GM21825 (cell line): Measurements from ENCODE around the gene PPP1R1B.
"Not testable (repeated sequence)": the region's sequence is repeated elsewhere in the genome, so short reads cannot be mapped to it uniquely, and the experiment has no call there.

Experiments
- ATAC-seq: cut with Tn5 transposase; IDR thresholded peaks from one replicate; pipeline ENCODE4 v1.9.1; 2021; ENCODE audit warnings: mild to moderate bottlenecking, moderate library complexity; ENCODE audit not compliant: unreplicated experiment

PPP1R1B gene

GRCh38 chr17:39626171-39627046 is at the start of gene PPP1R1B:
PPP1R1B (plus strand) TSS chr17:39626952; CDS start chr17:39627393, 441 bp downstream.
- ATAC-seq = no peak

DNA sequence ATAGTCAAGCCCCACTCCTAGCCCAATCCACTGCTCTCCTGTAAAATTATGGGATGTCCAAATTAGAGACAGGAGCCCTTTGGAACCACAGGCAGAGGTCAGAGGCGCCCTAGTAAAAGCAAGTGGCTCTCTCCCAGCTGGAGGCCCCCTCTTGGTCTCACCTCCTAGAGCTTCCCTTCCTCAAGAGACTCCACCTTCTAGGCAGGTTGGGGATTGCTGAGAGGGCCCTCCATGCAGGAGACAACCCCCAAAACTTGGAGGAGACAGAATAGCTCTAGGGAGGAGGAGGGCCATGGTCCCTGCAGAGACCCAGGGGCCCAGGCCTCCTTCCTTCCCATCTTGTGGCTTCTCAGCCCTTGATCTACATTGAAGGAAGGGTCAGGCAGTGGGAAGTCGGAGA is 48.5 kb upstream of the PPP1R1B start:
- no peak for ATAC-seq

DNA sequence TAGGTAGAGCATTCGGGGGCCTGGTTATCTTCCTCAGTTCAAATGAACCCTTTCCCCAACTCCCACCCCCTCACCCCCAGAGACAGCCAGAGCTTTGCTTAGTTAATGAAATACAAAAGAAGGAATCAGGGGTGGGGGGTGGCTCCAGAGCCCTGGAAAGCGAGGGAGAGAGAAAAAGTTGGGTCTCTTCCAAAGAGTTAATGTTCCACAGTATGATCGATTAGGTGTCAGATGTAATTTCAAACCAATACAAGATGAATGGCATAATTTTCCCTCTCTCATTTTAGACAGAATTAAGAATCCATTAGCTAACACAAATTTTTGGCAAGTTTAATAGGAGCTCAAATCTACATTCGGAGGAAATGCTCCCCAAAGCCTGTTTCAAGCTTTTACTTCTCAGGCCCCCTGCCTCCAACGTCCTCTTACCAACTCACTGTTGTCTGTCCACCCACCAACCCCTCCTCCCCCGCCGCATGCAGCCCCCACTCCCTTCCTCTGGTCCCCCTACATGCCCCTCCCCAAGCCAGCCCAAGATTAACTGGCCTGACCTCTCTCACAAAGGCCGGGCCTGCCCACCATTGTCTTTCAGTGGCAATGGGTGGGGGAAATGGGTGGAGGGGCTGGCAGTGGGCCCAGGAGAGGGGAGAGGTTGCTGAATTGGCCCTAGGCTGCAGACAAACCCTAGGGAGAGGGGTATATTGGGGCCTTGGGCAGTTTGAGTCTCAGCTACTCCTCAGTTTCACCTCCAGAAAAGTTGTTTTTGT is 47.3 kb upstream of the PPP1R1B start:
- ATAC-seq = no peak

- ATAC-seq = no peak
These were observed 46.7 kb upstream of the PPP1R1B start for GRCh38 chr17:39580082-39580468.

DNA sequence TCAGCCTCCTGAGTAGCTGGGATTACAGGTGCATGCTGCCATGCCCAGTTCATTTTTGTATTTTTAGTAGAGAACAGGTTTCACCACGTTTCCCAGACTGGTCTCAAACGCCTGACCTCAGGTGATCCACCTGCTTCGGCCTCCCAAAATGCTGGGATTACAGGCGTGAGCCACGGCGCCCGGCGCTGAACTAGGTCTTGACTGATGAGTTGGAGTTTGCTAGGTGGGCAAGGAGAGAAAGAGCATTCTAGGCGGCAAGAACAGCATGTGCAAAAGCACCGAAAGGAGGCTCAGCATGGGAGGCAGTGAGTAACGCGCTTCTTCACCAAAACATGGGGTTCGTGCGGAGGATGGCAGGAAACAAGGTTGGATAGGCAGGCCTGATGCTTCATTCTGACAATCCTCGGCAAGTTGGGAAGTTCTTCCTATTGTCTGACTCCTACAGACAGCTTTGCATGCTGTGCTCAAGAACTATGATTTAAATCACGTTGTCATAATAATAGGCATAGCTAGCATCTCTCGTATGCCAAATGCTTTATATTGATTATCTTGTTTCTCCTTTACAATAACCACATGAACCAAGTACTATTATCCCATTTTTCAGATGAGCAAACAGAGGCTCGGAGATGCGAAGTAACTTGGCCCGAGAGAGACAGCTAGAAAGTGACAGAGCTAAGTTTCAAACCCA is 45.5 kb upstream of the PPP1R1B start:
- ATAC-seq = no peak

DNA sequence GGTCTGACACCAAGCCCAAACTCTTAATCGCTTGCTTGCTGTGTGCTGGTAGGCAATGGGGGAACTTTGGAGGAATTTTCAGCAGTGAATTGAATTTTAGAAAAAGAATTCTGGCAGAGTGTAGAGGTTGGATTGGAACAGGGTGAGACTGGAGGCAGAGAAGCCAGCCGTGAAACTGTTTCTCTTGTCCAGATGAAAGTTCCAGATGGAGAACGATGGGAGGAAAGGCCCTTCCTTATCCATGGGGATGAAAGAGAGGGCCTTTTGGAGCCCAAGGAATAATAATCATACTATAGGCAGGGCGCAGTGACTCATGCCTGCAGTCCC is 45.0 kb upstream of the PPP1R1B start:
- no peak for ATAC-seq

DNA sequence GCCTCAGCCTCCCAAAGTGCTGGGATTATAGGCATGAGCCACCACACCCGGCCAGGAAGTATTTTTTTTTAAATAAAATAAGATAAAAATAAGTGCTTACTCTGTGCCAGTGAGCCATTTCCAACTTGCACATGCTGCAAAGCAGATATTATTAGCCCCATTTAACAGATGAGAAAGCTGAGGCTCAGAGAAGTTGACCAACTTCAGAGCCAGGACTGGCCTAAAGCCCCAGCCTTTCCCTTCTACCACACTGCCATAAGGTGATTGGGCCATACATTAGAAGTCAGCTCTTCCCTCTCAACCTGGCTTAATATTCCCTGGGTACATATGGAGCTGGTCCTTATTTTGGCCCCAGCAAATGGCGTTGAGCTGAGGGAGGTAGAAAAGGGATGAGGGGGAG is 44.1 kb upstream of the PPP1R1B start:
- no peak for ATAC-seq

DNA sequence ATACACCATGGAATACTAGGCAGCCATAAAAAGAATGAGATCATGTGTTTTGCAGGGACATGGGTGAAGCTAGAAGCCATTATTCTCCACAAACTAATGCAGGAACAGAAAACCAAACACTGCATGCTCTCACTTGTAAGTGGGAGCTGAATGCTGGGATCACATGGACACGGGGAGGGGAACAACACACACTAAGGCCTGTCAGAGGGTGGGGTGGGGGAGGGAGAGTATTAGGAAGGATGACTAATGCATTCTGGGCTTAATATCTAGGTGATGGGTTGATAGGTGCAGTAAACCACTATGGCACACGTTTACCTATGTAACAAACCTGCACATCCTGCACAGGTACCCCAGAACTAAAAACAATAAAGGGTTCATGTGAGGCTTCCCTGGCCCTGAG is 36.6 kb upstream of the PPP1R1B start:
- not testable (repeated sequence) for ATAC-seq

DNA sequence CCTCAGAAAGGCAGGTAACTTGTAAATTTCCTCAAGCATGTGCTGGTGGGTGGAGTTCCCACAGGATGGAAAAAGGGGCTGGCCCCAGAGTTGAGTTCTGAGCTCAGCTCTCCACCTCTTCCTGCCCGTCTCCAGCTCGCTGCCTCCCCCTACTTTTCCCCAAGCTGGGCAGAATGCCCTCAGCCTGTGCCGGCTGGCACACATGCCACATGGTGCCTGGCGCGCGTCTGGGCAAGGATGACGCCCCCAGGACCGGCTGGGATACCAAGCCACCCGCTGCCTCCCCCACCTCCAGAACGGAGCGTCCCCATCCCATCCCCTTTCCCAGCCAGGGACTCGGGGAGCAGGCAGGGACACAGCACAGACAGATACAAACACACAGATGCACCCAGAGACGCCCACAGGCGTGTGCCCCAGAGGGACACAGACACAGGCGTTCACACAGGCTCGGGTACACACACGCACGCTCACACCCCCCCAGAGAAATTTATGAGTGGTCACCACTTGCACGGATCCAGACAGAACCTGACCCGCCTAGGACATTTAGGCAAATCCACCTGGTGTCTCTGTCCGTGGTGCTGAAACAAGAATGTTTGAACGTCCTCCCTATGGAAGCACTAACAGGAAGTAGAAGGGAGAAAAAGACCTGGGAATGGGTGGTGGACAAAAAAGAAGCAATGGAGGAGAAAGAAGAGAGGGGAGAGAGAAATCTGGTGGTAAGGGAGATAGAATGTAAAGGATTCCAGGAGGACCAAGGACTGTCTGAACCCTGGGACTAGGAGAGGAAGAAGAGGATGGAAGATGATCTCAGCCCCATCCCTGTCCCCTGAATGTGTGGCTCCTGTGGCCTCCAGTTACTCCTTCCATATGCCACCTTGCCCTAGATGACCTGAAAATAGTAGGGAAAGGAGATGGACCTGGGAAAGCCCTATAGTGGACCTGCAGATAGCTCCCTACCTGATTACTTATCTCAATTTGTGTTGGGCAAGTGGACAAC is 34.5 kb upstream of the PPP1R1B start:
- no peak for ATAC-seq

GRCh38 chr17:39593371-39593770 is 33.4 kb upstream of the PPP1R1B start:
- ATAC-seq = no peak

DNA sequence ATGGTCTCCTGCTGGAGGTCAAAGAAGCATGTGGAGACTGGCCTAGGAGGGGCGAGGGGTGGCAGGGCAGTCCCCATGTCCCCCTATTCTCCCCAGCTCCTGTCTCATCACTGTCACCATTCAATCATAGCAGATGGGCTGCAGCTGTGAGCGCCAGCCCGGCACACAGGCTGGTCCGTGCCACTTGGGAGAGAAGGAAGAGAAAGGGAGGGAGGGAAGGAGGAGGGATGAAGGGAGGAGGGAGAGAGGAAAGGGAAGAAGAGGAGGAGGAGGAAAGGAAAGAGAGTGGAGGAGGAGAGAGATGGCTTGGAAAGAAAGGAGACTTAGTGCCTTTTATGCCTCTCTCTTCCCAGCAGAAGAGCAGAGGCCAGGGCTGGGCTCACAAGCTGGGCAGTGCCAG is 31.5 kb upstream of the PPP1R1B start:
- no peak for ATAC-seq

DNA sequence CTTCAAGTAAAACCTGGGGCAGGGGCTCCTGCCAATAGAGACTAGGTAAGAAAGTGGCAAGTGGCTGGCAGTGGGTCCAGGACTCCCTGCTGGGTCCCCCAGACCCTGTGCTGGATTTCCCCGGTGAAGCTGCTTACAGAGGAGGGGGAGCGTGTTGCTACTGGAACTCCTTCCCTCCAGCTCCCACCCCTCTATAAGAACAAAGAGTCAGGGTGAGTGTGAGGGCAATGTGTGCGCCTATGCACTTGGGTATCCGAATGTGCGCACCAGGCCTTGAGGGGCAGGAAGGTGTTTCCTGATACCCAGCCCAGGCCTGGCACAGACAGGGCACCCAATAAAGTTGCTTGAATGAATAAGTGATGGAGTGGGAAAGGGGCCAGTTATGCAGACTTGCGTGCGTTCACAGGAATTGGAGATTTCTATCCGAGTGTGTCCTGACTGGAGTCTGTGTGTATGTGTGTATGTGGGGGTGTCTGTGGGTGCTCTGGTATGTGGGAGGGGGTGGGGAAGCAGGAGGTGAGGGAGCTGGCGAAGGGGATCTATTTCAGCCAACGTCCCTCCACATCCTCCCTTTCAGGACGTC is 30.7 kb upstream of the PPP1R1B start:
- no peak for ATAC-seq

GRCh38 chr17:39596543-39597267 is 30.0 kb upstream of the PPP1R1B start:
- ATAC-seq = no peak

GRCh38 chr17:39597372-39598046 is 29.2 kb upstream of the PPP1R1B start:
- no peak for ATAC-seq

DNA sequence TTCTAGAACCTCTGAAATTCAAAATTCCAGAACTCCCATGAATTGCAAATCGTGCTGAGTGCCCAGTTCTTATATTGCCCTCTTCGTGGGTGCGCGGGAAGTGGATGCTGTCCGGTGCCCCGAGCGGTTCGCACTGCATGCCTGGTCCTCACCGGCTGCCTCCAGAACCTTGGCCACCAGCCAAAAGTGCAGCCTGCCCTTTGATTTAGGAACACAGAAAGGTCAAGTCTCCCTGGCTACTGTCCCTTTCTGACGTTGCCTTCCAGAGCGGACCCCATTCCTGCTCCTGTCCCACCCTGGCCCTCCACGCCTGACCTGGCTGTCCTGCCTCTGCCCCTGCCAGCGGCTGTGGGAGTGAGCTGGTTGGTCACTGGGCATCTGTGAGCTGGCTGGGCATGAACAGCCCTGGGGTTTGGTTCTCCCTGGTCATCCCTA is 28.7 kb upstream of the PPP1R1B start:
- ATAC-seq = no peak

DNA sequence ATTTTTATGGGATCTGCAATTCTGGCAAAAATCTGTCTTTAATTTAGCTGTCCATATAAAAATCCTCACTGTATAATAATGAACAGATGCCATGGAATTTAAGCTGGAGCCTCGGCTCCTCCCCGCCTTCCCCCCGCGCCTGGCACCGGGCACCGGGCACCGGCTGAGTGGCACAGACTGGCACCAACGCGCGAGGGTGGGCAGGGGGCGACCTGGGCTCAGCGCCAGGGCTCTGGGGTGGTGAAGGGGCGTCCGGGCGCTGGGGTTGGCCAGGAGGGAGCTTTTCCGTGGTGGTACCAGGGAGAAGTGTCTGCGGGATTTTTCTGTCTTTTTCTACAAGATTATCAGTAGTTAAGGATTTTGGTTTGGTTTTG is 28.1 kb upstream of the PPP1R1B start:
- ATAC-seq = no peak

DNA sequence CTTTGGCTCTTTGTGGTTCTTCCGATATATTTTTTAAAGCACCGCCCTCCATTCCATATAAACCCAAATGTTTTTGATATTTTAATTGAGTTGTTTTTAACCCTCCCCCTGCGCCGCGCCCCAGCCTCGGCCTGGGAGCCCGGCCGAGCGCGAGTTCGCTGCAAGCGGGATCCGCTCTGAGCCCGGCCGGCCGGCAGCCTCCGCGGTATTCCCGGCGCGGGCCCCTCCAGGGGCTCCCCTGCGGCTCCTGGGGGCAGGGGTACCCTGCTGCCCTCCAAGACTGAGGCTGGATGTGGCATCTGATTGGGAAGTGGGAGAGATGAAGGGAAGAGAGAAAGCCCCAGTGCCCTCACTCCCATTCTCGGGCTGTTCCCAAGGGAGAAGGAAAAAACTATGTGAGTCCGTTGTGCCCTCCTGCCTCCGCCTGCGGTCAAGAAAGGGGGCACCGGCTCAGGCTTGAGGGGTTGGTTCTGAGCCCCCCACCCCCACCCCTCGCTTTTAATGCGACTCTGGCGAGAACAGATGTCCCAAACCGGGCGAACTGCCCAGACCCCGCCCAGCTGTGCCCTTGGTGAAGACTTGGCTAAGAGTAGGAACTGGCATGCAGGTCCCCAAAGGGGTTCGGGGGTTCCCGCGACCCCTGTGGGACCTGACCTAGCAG is 27.6 kb upstream of the PPP1R1B start:
- ATAC-seq = no peak

DNA sequence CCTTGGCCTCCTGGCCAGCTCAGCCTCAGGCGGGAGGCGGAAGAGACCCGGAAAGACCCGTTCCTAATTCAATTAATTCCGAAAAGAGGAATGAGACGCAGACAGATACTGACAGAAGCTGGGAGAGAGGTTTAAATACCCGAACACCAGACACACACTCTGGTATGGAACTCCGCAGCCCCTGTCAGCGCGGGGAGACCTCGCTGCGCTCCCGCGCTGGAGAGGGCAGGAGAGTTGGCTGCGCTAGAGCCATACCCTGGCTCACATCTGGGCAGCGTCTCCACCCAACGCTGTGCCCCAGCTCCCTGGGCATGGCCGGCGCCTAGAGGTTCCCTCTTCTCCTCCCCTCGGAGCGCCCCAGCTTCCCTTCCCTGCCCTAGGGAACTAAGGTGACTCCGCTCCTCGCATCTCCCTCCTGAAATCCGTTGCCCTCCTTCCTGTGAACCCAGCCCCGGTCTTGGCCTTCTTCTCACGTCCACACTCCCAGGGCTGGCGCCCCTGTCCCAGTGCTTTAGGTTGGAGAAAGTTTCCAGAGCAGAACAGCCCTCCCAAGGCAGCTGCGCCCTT is 27.0 kb upstream of the PPP1R1B start:
- no peak for ATAC-seq
